ENCODE measurements around the gene CFAP97D2. TPM values are rescaled to one million over a fixed set of nuclear protein-coding genes. Genes with fewer than 3 reads are reported as not detected.

CFAP97D2 gene
- total and polyA plus RNA-seq, 4 donors: 1.3 to 3.7 (median 1.5) TPM

DNA sequence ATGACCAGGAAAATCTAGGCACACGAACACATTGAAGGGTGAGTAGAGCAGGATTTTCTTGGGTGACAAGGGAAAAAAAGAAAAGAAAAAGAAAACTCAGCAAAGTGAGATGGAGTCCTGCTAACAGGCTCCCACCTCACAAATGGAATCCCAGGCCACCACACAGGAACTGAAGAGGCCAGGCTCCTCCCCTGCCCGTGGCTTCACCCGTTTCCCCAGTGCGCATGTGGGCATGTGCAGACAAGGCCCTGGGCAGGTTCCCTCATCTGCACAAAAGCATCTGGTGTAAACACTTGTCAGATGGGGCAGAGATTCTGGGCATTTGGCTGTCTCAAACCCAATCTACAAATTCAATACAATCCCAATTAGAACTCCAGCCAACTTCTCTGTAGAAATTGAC, 24.5 kb downstream of the CFAP97D2 start:
- H3K9ac ChIP-seq (ENCODE audit: insufficient read depth in 1 of 2, low read length in 2 of 2): no peak overlapping the region
- TF ChIP-seq, protein P1, sequence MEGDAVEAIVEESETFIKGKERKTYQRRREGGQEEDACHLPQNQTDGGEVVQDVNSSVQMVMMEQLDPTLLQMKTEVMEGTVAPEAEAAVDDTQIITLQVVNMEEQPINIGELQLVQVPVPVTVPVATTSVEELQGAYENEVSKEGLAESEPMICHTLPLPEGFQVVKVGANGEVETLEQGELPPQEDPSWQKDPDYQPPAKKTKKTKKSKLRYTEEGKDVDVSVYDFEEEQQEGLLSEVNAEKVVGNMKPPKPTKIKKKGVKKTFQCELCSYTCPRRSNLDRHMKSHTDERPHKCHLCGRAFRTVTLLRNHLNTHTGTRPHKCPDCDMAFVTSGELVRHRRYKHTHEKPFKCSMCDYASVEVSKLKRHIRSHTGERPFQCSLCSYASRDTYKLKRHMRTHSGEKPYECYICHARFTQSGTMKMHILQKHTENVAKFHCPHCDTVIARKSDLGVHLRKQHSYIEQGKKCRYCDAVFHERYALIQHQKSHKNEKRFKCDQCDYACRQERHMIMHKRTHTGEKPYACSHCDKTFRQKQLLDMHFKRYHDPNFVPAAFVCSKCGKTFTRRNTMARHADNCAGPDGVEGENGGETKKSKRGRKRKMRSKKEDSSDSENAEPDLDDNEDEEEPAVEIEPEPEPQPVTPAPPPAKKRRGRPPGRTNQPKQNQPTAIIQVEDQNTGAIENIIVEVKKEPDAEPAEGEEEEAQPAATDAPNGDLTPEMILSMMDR (IDR thresholded peaks at IDR 0.05; ENCODE audit: control extremely low read depth, extremely low read depth): no peak
- no peak overlapping the region for H3K4me3 ChIP-seq
- H3K4me1 ChIP-seq (ENCODE audit: control insufficient read depth in 5 of 5, insufficient read depth in 5 of 5, low read length in 5 of 5): peaks cover 0 to 7% (median 0%) of the 10 kb centered on the region in 5 donors
- no peak overlapping the region for H3K27ac ChIP-seq (ENCODE audit: low read depth in 1 of 2, low read length in 1 of 2)
- DNase-seq (no peak), ATAC-seq (ENCODE audit: insufficient read depth, low FRiP score) (no peak)
- WGBS, 2 donors: 51 to 62% methylated on average over 4 of the region's 4 CpGs
- peaks cover 6 to 25% (median 12%) of the 10 kb centered on the region in 3 donors for H3K27me3 ChIP-seq (ENCODE audit: control insufficient read depth in 3 of 3, insufficient read depth in 3 of 3, low read length in 2 of 3)
- peaks cover 0 to 2% (median 0%) of the 10 kb centered on the region in 4 donors for H3K9me3 ChIP-seq (ENCODE audit: control insufficient read depth in 4 of 4, insufficient read depth in 3 of 4, low read length in 3 of 4)
- no peaks in the 10 kb centered on the region for H3K36me3 ChIP-seq (ENCODE audit: control insufficient read depth in 4 of 4, insufficient read depth in 4 of 4, low read length in 4 of 4)

DNA sequence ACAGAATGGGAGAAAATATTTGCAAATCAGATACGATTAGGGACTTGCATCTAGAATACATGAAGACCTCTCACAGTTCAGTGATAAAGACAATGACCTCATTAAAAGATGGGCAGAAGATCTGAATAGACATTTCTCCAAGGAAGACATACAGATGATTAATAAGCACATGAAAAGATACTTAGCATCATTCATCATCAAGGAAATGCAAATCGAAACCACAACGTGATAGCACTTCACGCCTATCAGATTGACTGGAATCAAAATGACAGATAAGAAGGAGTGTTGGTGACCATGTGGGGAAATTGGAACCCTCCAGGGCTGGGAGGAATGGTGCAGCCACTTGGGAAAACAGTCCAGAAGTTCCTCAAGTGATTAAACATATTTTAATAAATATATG, 25.8 kb downstream of the CFAP97D2 start:
- TF ChIP-seq, protein P1 (IDR thresholded peaks at IDR 0.05; ENCODE audit: control extremely low read depth, extremely low read depth): no peak
- H3K27ac ChIP-seq (ENCODE audit: low read depth in 1 of 2, low read length in 1 of 2): no peak overlapping the region
- H3K4me1 ChIP-seq (ENCODE audit: control insufficient read depth in 5 of 5, insufficient read depth in 5 of 5, low read length in 5 of 5): peaks cover 0 to 7% (median 0%) of the 10 kb centered on the region in 5 donors
- H3K36me3 ChIP-seq (ENCODE audit: control insufficient read depth in 4 of 4, insufficient read depth in 4 of 4, low read length in 4 of 4): no peaks in the 10 kb centered on the region
- 80 to 83% methylated on average over 4 of the region's 4 CpGs for WGBS, 2 donors
- H3K27me3 ChIP-seq (ENCODE audit: control insufficient read depth in 3 of 3, insufficient read depth in 3 of 3, low read length in 2 of 3): peaks cover 6 to 24% (median 12%) of the 10 kb centered on the region in 3 donors
- no peak for DNase-seq
- peaks cover 0 to 2% (median 0%) of the 10 kb centered on the region in 4 donors for H3K9me3 ChIP-seq (ENCODE audit: control insufficient read depth in 4 of 4, insufficient read depth in 3 of 4, low read length in 3 of 4)
- no peak for ATAC-seq (ENCODE audit: insufficient read depth, low FRiP score)
- no peak overlapping the region for H3K4me3 ChIP-seq
- no peak overlapping the region for H3K9ac ChIP-seq (ENCODE audit: insufficient read depth in 1 of 2, low read length in 2 of 2)

DNA sequence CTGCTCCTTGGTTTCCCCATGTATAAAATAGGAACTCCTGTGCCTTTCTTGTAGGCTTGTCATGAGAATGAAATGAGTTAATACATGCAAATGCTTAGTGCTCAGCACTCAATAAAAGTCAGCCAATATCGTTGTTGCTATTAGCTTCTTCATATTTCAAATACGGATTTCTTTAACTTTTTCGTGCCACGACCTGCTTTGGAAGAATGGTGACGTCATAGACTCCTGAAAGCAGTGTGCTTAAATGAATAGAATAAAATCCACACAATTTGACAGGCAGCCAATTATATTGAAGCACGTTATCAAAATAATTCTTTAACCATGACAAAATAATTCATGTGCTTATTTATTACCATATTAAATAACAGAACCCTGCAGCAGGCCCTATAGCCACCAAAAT, 29.1 kb downstream of the CFAP97D2 start:
- Histone ChIP-seq H3K27ac (ENCODE audit: low read depth in 1 of 2, low read length in 1 of 2) (no peak overlapping the region), H3K9me3 (ENCODE audit: control insufficient read depth in 4 of 4, insufficient read depth in 3 of 4, low read length in 3 of 4) (peaks cover 0 to 2% (median 0%) of the 10 kb centered on the region in 4 donors), H3K36me3 (ENCODE audit: control insufficient read depth in 4 of 4, insufficient read depth in 4 of 4, low read length in 4 of 4) (no peaks in the 10 kb centered on the region), H3K4me3 (no peak overlapping the region), H3K4me1 (ENCODE audit: control insufficient read depth in 5 of 5, insufficient read depth in 5 of 5, low read length in 5 of 5) (no peaks in the 10 kb centered on the region), H3K9ac (ENCODE audit: insufficient read depth in 1 of 2, low read length in 2 of 2) (no peak overlapping the region), H3K27me3 (ENCODE audit: control insufficient read depth in 3 of 3, insufficient read depth in 3 of 3, low read length in 2 of 3) (peaks cover 0 to 8% (median 6%) of the 10 kb centered on the region in 3 donors)
- TF ChIP-seq, protein P1 (IDR thresholded peaks at IDR 0.05; ENCODE audit: control extremely low read depth, extremely low read depth): no peak
- ATAC-seq (ENCODE audit: insufficient read depth, low FRiP score) (no peak), DNase-seq (no peak)
- 81 to 86% methylated on average over 6 of the region's 6 CpGs for WGBS, 2 donors

All from lung (tissue), 12 donors.